H9 (cell line): ENCODE results near the gene TUBB2A. TPM values are rescaled to one million over a fixed set of nuclear protein-coding genes. Genes with fewer than 3 reads are reported as not detected.
"Not testable (repeated sequence)": the region's sequence is repeated elsewhere in the genome, so short reads cannot be mapped to it uniquely, and the experiment has no call there.

Experiments
- DNase-seq: peaks from one replicate; pipeline ENCODE4 v3.0.0-alpha.2; 2017
- H2AFZ ChIP-seq: one replicate; pipeline ENCODE4 v1.6.1; 2013; ENCODE audit warnings: mild to moderate bottlenecking, low read length, control low read depth, moderate library complexity
- H2AK5ac ChIP-seq: 2 replicates; pipeline ENCODE4 v1.6.1; 2013; ENCODE audit warnings: low read length, control low read depth, mixed read lengths; ENCODE audit not compliant: insufficient read length
- H2BK120ac ChIP-seq: one replicate; pipeline ENCODE4 v1.6.1; 2013; ENCODE audit warnings: low read depth, mild to moderate bottlenecking, low read length, control low read depth, inconsistent platforms; ENCODE audit not compliant: poor library complexity, severe bottlenecking
- H2BK12ac ChIP-seq: 2 replicates; pipeline ENCODE4 v1.6.1; 2013; ENCODE audit warnings: low read length, control low read depth, mixed read lengths, low read depth; ENCODE audit not compliant: insufficient read length
- H2BK15ac ChIP-seq: 2 replicates; pipeline ENCODE4 v1.6.1; 2013; ENCODE audit warnings: low read depth, low read length, control low read depth
- H2BK20ac ChIP-seq: one replicate; pipeline ENCODE4 v1.6.1; 2013; ENCODE audit warnings: low read depth, mild to moderate bottlenecking, low read length, control low read depth, inconsistent platforms; ENCODE audit not compliant: poor library complexity, severe bottlenecking
- H2BK5ac ChIP-seq: 2 replicates; pipeline ENCODE4 v1.6.1; 2013; ENCODE audit warnings: low read length, control low read depth, mixed read lengths; ENCODE audit not compliant: insufficient read length
- H3K14ac ChIP-seq: 2 replicates; pipeline ENCODE4 v1.6.1; 2013; ENCODE audit warnings: low read length, control low read depth; ENCODE audit not compliant: insufficient read depth
- H3K18ac ChIP-seq: 2 replicates; pipeline ENCODE4 v1.6.1; 2013; ENCODE audit warnings: low read depth, mild to moderate bottlenecking, mixed read lengths, low read length, control low read depth; ENCODE audit not compliant: insufficient read length
- H3K23ac ChIP-seq: 2 replicates; pipeline ENCODE4 v1.6.1; 2013; ENCODE audit warnings: low read length, control low read depth, mixed read lengths, low read depth; ENCODE audit not compliant: insufficient read length
- H3K23me2 ChIP-seq: 2 replicates; pipeline ENCODE4 v1.6.1; 2013; ENCODE audit warnings: low read depth, mild to moderate bottlenecking, mixed read lengths, low read length, control low read depth; ENCODE audit not compliant: insufficient read length, poor library complexity, severe bottlenecking
- H3K27ac ChIP-seq: 2 replicates; pipeline ENCODE4 v1.5.1; 2013; ENCODE audit warnings: low read length, control low read depth, mixed read lengths, low read depth; ENCODE audit not compliant: insufficient read length
- H3K27me3 ChIP-seq: 2 replicates; pipeline ENCODE4 v1.6.1; 2013; ENCODE audit warnings: low read length, control low read depth, inconsistent platforms; ENCODE audit not compliant: insufficient read depth
- H3K4ac ChIP-seq: 2 replicates; pipeline ENCODE4 v1.6.1; 2013; ENCODE audit warnings: low read depth, mild to moderate bottlenecking, control low read depth, inconsistent platforms, low read length, moderate library complexity
- H3K4me1 ChIP-seq: 2 replicates; pipeline ENCODE4 v1.6.1; 2013; ENCODE audit warnings: low read length, control low read depth, inconsistent platforms; ENCODE audit not compliant: insufficient read depth
- H3K4me2 ChIP-seq: 2 replicates; pipeline ENCODE4 v1.6.1; 2013; ENCODE audit warnings: low read length, control low read depth, mixed read lengths; ENCODE audit not compliant: insufficient read length, insufficient read depth
- H3K56ac ChIP-seq: 2 replicates; pipeline ENCODE4 v1.6.1; 2013; ENCODE audit warnings: low read depth, mild to moderate bottlenecking, mixed read lengths, low read length, control low read depth; ENCODE audit not compliant: insufficient read length
- H3K79me1 ChIP-seq: 2 replicates; pipeline ENCODE4 v1.6.1; 2013; ENCODE audit warnings: low read depth, mild to moderate bottlenecking, moderate library complexity, low read length, control low read depth, inconsistent platforms; ENCODE audit not compliant: insufficient read depth, poor library complexity, severe bottlenecking
- H3K79me2 ChIP-seq: 2 replicates; pipeline ENCODE4 v1.6.1; 2013; ENCODE audit warnings: low read length, control low read depth, inconsistent platforms; ENCODE audit not compliant: insufficient read depth
- H3K9ac ChIP-seq: 2 replicates; pipeline ENCODE4 v1.6.1; 2013; ENCODE audit warnings: low read length, control low read depth, mixed read lengths; ENCODE audit not compliant: insufficient read length; ENCODE audit errors: extremely low read depth
- H3K9me3 ChIP-seq: one replicate; pipeline ENCODE4 v1.6.1; 2013; ENCODE audit warnings: low read depth, low read length, inconsistent platforms; ENCODE audit not compliant: control insufficient read depth
- H3T11ph ChIP-seq: one replicate; pipeline ENCODE4 v1.6.1; 2013; ENCODE audit warnings: mild to moderate bottlenecking, low read length, control low read depth, inconsistent platforms
- H4K20me1 ChIP-seq: one replicate; pipeline ENCODE4 v1.6.1; 2013; ENCODE audit not compliant: control insufficient read depth, insufficient read length, insufficient read depth
- H4K5ac ChIP-seq: 2 replicates; pipeline ENCODE4 v1.6.1; 2013; ENCODE audit warnings: low read depth, mild to moderate bottlenecking, mixed read lengths, low read length, control low read depth; ENCODE audit not compliant: insufficient read length
- H4K8ac ChIP-seq: replicated peaks from 2 replicates; pipeline ENCODE4 v1.6.1; 2013; ENCODE audit warnings: low read length, control low read depth, mixed read lengths, low read depth; ENCODE audit not compliant: insufficient read length
- H4K91ac ChIP-seq: 2 replicates; pipeline ENCODE4 v1.6.1; 2013; ENCODE audit warnings: low read depth, mild to moderate bottlenecking, moderate library complexity, mixed read lengths, low read length, control low read depth; ENCODE audit not compliant: insufficient read length
- H3K27ac Mint-ChIP-seq, 3 experiments: 2 replicates in 2 of 3; 3 replicates in 1 of 3; pipeline ENCODE4 v1.8.0; 2020 to 2021; ENCODE audit warnings: mixed read lengths in 3 of 3, mild to moderate bottlenecking in 1 of 3, moderate library complexity in 1 of 3
- H3K27me3 Mint-ChIP-seq: 2 replicates; pipeline ENCODE4 v1.8.0; 2021; ENCODE audit warnings: low read depth, mild to moderate bottlenecking, moderate library complexity, mixed read lengths
- H3K36me3 Mint-ChIP-seq, 3 experiments: 2 replicates in 2 of 3; 3 replicates in 1 of 3; pipeline ENCODE4 v1.8.0; 2020 to 2021; ENCODE audit warnings: low read depth in 3 of 3, mixed read lengths in 3 of 3; ENCODE audit not compliant: insufficient read depth in 1 of 3
- H3K4me1 Mint-ChIP-seq, 2 experiments: 2 replicates each; pipeline ENCODE4 v1.8.0; 2020; ENCODE audit warnings: mixed read lengths in 2 of 2
- H3K4me3 Mint-ChIP-seq, 2 experiments: 2 replicates in 1 of 2; 3 replicates in 1 of 2; pipeline ENCODE4 v1.8.0; 2020 to 2021; ENCODE audit warnings: mild to moderate bottlenecking in 2 of 2, mixed read lengths in 2 of 2, moderate library complexity in 1 of 2
- H3K9me3 Mint-ChIP-seq, 2 experiments: 2 replicates in 1 of 2; 3 replicates in 1 of 2; pipeline ENCODE4 v1.8.0; 2020; ENCODE audit warnings: mild to moderate bottlenecking in 2 of 2, mixed read lengths in 2 of 2, moderate library complexity in 1 of 2
- CTCF ChIP-seq: fragments of 200-600 bp; sonication (generic); conservative IDR thresholded peaks from 3 replicates; pipeline ENCODE4 v1.8.0; 2021; ENCODE audit warnings: antibody characterized with exemption, mild to moderate bottlenecking
- WGBS: extraction: QIAGEN DNeasy Blood & Tissue Kit; methylation state at CpG from one replicate; pipeline ENCODE4 v1.1.7; 2013; ENCODE audit warnings: missing lambda C conversion rate, low lambda C conversion rate, mixed read lengths; ENCODE audit not compliant: insufficient read length; ENCODE audit errors: extremely low coverage; 5-methylcytosine and 5-hydroxymethylcytosine counted together
- total RNA-seq: library from RNA; stranded (reverse); gene quantifications from 2 replicates; pipeline ENCODE4 v1.2.1, GENCODE V29; 2021

Gene TUBB2A
- total RNA-seq, 1 experiment from 2014 or later: 258 TPM

- Histone ChIP-seq H2AFZ (no peak overlapping the region), H2BK20ac (no peak overlapping the region), H3K27me3 (no peaks in the 10 kb centered on the region), H3K27ac (no peak overlapping the region), H3K9ac (no peak overlapping the region), H3K79me2 (peaks cover 5% of the 10 kb centered on the region; the same call in 1 of the 2 replicates), H3K23ac (no peak overlapping the region), H2BK5ac (no peak overlapping the region), H3K14ac (peak overlapping the region; percentile 37; the same call in 1 of the 2 replicates), H3T11ph (no peak overlapping the region), H2BK12ac (no peak overlapping the region), H3K18ac (no peak overlapping the region), H2AK5ac (no peak overlapping the region), H3K4me1 (peaks cover 18% of the 10 kb centered on the region), H2BK15ac (no peak overlapping the region), H3K4ac (no peak overlapping the region), H2BK120ac (no peak overlapping the region), H4K8ac (no peak overlapping the region), H4K91ac (no peak overlapping the region), H4K5ac (no peak overlapping the region), H3K9me3 (no peaks in the 10 kb centered on the region), H3K79me1 (no peaks in the 10 kb centered on the region), H3K23me2 (peaks cover 20% of the 10 kb centered on the region), H3K4me2 (no peak overlapping the region), H3K56ac (no peak overlapping the region), H4K20me1 (no peaks in the 10 kb centered on the region)
- H3K9me3 Mint-ChIP-seq: peaks cover 0 to 3% of the 10 kb centered on the region in 2 experiments; a peak in 1 of 5 replicates
- peaks cover 43 to 60% of the 10 kb centered on the region in 2 experiments for H3K4me1 Mint-ChIP-seq
- no CpG with 5 or more reads among the region's 31 CpGs for WGBS
- H3K27ac Mint-ChIP-seq: 0 out of 7 replicates have a peak overlapping the region, but pooled peaks of 1 of the 3 experiments have one; percentile 22
- no peaks in the 10 kb centered on the region; the same call in 1 of the 2 replicates for H3K27me3 Mint-ChIP-seq
- no peak for TF ChIP-seq CTCF
- H3K36me3 Mint-ChIP-seq: peaks cover 5 to 13% (median 7%) of the 10 kb centered on the region in 3 experiments; a peak in 6 of 7 replicates
- peak overlapping the region in 1 of 2 experiments; percentile 18; a peak in 2 of 5 replicates for H3K4me3 Mint-ChIP-seq
- DNase-seq: peak; percentile 76
Observed at GRCh38 chr6:3159805-3160781, 2.7 kb upstream of the TUBB2A start.

DNA sequence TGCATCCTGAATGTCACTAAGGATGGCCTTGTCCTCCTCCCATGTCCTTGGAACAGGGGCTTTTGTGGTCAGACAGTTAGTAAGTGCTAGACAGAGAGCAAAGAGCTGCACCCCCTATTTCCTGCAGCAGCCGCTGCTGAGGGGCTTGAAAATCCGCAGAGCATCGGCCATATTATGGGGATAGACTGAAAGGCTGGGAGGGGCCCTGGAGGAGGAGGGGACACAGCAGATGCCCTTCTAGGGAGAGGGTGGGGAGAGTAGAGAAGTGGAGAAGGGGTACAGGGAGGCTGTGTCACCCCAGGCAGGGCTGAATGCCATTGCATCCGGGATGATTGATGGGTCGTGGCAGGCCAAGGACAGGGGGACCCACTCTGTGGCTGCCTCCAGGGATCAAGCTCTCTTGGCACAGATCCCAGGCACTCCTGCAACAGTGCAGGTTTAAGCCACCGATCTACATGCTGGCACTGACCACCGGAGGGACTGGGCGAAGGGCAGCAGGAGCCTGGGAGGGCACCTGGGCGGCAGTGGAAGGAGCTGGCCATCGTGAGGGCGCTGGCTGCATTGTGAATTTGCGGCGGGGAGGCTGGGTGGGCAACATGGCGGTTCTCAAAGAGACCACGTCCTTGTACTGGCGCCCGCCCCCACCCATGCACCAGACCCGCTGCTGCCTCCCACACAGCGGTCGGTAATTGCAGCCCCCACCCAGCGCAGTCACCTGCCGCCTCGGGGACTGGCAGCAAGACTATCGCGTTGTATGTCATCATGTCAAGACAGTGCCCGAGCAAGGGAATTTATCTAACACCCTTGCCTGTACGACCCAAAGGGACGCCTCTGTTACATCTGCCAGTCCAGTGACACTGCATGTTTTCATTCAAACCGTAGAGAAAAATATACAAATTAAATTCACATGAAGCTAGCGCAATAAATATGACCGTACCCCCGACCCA lies 887 bp downstream of the TUBB2A start:
- H4K8ac ChIP-seq, H3K23ac ChIP-seq, DNase-seq, H2BK12ac ChIP-seq, H2AK5ac ChIP-seq, H4K5ac ChIP-seq, H2BK120ac ChIP-seq, H3K18ac ChIP-seq, H3K9me3 Mint-ChIP-seq, H4K20me1 ChIP-seq, H3K79me1 ChIP-seq, H3K56ac ChIP-seq, H2BK15ac ChIP-seq, H2BK20ac ChIP-seq, H3K9me3 ChIP-seq, H3K27ac ChIP-seq, H3K79me2 ChIP-seq, H3K27me3 ChIP-seq, H3T11ph ChIP-seq, H2BK5ac ChIP-seq, H2AFZ ChIP-seq, H4K91ac ChIP-seq, H3K4ac ChIP-seq, H3K14ac ChIP-seq, H3K27me3 Mint-ChIP-seq: not testable (repeated sequence)
- peaks cover 13% of the 10 kb centered on the region for H3K23me2 ChIP-seq
- peak overlapping the region; percentile 96 for H3K4me2 ChIP-seq
- peaks cover 10% of the 10 kb centered on the region for H3K4me1 ChIP-seq
- peak overlapping the region; percentile 28 for H3K9ac ChIP-seq
- peaks cover 27 to 34% of the 10 kb centered on the region in 2 experiments for H3K4me1 Mint-ChIP-seq
- peaks cover 17 to 33% (median 31%) of the 10 kb centered on the region in 3 experiments; a peak in 6 of 7 replicates for H3K36me3 Mint-ChIP-seq
- H3K4me3 Mint-ChIP-seq: peak overlapping the region; percentile 92 to 94
- peak overlapping the region in 2 of 3 experiments; percentile 87 to 91; a peak in 5 of 7 replicates for H3K27ac Mint-ChIP-seq
- no CpG with 5 or more reads among the region's 32 CpGs for WGBS
